NCI-H226 (cell line): ENCODE data around the gene RANBP10.

Source experiments
- DNase-seq: peaks from one replicate; pipeline ENCODE4 v3.0.0-alpha.2; 2015

RANBP10 gene

DNA sequence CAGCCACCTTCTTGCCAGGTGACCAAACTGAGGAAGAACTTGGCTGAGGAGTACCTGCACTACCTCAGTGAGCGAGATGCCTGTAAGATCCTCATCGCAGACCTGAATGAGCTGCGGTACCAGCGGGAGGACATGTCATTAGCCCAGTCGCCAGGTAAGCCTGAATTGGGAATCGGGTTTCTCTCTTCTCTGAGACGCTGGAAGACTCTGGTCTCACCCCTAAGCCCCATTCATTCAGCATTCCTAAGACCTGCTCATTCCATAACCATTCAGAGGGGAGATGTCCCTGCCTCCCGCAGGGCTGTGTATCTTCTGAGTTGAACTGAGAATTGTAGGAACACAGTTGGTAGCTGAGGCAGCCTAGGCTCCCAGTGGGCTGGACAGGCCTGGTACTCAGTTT lies 18.8 kb upstream of the RANBP10 start:
- DNase-seq, result no peak

DNA sequence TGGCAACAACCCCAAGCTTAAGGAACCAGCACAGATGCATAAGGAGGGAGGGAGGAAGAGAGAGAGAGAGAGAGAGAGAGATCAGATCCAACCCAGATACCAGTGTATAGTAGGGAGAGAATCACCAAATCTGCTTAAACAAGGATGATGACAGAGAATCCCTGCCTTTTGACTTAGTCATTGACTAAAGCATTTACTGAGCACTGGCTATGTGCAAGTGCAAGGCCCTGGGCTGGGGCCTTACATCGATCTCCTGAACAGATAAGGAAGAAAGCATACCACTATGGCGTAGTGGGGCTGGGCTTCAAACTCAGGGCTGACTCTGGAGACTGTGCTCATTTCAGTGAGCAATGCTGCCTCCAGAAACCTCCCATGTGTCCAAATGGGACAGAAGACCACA lies 16.2 kb upstream of the RANBP10 start:
- no peak for DNase-seq

GRCh38 chr16:67820608-67821259 lies 14.4 kb upstream of the RANBP10 start:
- DNase-seq, result no peak

- no peak for DNase-seq
Measured at GRCh38 chr16:67814567-67814966, 8.2 kb upstream of the RANBP10 start.

- DNase-seq, result no peak
Measured at GRCh38 chr16:67811899-67812298, 5.5 kb upstream of the RANBP10 start.

DNA sequence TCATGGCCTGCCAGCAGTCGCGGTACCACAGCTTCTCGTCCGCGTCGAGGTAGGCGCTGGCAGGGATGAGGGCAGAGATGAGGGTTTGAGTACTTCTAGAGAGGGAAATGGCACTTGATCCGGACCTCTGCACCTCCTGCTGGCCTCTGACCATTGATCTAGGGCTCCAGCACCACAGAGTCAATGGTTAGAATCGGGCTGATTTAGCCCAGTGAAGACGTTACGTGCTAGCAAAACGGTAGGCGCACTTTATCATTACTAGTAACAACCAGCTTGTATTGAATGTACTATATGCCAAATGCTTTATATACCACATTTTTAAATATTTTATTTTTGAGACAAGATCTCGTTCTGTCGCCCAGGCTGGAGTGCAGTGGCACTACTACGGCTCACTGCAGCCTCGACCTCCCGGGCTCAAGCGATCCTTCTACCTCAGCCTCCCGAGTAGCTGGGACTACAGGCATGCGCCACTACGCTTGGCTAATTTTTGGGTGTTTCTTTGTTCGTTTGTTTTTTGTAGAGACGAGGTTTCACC lies 855 bp upstream of the RANBP10 start:
- no peak for DNase-seq

- no peak for DNase-seq
Measured at GRCh38 chr16:67805718-67806427, 487 bp downstream of the RANBP10 start.

DNA sequence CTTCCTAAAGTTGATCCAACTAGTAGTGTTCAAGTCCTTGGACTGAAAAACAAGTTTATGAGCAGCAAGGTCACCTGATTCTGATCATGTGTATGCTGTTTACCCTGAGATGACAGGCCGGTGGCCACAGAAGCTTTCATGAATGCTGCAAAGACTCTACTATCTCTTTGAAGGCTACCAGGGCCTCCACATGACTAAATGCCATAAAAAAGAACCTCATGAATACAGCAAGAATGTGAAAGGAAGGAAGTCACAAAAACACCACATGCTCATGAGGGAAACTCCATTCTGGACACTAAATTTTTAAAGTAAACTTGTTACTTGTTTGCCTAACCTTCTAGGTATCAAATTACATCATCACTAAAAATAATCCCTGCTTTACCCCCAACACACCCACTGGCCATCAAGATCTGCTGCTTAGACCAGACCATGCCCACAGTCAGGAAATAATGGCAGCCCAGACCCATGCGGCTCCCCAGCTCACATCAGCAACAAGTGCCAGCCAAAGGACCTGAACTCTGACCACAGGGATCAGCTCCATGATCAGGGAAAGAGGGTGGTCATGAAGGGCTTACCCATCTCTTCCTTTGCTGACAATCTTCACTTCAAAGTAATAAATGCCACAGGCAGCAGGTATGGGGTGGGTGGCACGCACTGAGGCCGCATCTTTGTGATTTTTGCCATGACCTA lies 1.4 kb downstream of the RANBP10 start:
- DNase-seq, result no peak

DNA sequence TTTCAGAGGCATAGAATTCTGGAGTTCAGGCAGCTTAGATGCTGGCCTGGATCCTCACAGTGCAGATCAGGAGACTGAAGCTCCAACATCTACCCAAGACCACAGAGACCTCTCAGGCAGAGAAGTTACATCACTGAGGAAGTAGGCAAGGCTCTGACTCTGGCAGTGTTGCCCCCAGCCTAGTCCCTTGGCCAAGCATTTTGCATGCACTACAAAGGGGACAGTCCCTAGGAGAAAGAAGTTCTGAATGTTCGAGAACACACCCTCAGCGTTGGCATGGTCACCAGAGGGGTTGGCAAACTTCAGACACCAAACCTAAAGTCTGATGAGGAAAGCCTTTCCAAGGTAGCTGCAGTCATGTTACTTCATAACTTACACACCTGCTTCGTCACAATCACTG lies 2.5 kb downstream of the RANBP10 start:
- no peak for DNase-seq

DNA sequence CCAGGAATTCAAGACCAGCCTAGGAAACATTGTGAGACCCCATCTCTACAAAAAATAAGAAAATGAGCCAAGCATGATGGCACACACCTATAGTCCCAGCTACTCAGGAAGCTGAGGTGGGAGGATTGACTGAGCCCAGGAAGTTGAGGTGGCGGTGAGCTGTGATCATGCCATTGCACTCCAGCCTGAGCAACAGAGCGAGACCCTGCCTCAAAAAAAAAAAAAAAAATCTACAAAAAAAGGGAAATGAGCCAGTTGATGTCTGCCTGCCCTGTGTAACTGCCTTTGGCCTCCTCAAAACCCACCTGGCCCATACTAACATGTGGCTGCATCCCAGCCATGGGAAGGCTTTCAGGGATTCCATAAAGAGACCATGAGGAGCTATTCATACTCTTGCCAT lies 4.5 kb downstream of the RANBP10 start:
- DNase-seq, result no peak

GRCh38 chr16:67801241-67801640 lies 5.1 kb downstream of the RANBP10 start:
- DNase-seq, result no peak

DNA sequence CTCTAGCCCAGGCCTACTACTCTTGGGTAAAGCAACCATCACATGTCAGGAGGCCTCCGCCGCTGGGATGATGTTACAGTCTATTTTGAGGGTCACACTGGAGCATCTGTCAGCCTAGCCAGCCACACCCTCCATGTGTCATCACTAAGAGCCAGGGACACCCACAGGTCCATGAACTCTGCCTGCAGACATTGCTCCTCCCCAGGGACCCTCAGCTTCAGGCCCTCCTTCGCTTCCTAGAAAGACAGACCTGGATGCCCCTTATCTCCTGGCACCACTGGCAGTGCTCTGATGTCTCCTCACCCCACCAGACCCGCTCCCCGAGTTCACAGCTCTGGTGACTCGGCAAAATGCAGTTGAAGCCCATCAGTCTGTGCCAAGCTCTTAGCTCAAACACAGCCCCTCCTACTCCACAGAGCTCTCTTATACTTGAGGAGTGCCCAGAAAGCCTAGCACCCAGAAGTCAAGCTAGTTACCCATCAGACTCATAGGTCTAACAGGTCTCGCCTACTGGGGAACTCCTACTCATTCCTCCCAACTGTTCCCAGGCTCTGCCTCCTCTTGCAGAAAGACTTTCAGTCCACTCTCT lies 5.9 kb downstream of the RANBP10 start:
- DNase-seq, result no peak

DNA sequence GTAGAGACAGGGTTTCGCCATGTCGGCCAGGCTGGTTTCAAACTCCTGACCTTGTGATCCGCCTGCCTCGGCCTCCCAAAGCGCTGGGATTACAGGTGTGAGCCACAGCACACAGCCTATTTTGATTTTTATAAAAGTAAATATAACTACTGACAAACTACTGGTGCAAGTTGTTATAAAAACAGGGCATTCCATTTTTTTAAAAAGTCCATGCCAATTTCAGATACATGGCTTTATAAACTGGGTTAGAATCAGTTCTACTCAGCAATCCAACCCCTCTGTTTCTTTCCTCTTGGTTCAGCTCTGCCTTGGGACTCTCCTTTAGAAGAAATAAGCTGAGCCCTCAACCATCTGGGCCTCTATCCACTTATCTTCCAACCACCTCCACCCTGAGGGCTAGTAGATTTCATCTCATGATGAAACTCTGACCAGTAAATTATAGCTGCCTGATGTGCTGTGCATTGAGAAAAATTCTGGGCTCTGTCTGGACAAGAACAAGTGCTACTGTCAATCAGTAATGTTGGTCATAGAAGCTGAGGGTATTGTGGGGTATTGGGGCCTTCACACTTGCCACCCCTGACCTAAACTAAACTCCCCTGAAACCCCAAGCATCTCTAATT lies 10.2 kb downstream of the RANBP10 start:
- DNase-seq, result no peak

- DNase-seq, result no peak
Measured at GRCh38 chr16:67790071-67790470, 16.3 kb downstream of the RANBP10 start.

- no peak for DNase-seq
Measured at GRCh38 chr16:67786491-67786890, 19.9 kb downstream of the RANBP10 start.

DNA sequence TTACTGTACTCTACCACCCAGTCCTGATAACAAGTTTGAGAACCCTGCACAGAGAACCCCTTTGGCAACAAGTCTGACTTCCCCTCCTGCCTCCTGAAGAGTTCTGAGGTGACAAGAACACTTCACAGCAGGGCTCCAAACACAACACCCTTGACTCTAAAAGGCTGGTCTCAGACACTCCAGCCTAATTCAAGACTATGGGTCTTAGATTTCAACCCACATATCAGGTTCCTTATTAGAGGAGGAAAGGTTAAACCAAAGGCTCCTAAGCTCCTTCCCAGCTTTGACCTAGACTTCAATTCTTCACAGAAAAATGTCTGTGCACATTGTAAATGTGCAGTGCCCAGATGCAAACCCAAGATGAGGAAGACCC lies 23.0 kb downstream of the RANBP10 start:
- DNase-seq, result no peak

DNA sequence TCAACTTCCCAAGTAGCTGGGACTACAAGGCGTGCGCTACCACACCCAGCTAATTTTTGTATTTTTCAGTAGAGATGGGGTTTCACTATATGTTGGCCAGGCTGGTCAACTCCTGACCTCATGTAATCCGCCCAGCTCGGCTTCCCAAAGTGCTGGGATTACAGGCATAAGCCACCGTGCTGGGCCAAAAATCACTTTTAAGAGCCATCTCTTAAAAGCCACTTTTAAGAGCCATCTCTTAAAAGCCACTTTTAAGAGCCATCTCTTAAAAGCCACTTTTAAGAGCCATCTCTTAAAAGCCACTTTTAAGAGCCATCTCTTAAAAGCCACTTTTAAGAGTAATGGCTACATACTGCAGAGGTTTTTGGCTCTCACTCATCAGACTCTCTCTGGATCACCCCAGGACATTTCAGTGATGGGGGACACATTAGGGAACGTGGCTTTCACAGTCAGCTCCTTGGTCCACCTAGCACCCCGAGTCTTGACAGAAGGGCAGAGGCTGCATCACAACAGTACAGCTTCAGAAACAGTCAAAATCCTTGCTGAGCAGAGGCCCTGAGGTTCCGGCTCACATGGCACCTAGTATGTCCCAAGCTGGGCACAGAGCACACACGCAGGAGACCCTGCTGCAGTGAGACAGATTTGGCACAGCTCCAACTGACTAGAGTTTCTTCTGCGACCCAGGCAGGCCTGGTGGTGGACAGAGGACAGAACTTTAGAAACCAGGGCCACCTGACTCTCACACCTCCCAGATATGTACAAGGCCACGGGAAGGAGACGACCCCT lies 23.6 kb downstream of the RANBP10 start:
- DNase-seq, result no peak

DNA sequence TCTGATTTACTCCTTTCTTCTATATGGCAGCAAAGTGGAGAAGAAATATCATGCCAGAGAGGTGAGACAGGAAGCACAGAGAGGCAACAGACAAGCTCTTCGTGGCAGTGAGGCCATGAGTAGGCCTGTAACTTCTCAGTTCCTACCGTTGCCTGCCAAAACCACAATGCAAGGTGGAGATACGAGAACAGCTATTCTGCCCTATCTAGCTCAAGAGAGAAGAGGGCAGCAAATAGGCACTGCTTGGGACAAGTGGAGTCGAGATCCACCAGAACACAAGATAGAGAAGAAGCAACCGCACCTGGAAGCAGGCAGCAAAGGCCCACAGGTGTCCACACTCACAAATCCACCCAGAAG lies 24.8 kb downstream of the RANBP10 start:
- DNase-seq, result no peak

DNA sequence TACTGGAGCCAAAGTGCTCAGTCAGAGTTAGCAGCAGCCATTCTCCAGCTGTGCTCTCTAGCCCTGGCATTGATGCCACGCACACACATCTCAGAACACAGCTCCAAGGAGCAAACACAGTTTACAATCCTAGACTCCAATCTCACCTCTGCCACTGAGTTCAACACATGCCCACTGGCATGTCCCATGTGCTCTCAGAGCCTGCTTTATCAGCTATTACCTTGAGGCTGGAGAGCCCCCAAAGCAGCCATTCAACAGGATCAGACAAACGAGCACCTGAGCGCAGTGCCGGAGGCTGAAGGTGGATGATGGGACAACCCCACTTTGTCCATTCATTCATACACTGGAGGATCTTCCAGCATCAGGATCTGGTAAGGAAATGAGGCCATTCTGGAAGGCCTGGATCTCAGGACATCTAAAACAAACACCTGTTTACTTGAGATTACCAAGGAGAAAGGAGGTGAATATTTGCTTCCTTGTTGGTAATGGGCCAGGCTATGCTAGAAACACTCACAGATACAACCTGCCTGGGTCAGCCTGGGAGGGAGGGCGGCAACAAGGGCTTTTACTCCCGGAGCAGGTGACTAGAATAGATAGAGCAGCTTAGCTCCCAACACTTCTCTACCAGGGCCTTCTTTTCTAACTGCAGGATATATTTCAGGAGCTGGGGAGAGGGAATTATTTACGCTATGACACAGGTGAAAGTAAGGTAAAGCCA lies 25.4 kb downstream of the RANBP10 start:
- DNase-seq, result no peak

DNA sequence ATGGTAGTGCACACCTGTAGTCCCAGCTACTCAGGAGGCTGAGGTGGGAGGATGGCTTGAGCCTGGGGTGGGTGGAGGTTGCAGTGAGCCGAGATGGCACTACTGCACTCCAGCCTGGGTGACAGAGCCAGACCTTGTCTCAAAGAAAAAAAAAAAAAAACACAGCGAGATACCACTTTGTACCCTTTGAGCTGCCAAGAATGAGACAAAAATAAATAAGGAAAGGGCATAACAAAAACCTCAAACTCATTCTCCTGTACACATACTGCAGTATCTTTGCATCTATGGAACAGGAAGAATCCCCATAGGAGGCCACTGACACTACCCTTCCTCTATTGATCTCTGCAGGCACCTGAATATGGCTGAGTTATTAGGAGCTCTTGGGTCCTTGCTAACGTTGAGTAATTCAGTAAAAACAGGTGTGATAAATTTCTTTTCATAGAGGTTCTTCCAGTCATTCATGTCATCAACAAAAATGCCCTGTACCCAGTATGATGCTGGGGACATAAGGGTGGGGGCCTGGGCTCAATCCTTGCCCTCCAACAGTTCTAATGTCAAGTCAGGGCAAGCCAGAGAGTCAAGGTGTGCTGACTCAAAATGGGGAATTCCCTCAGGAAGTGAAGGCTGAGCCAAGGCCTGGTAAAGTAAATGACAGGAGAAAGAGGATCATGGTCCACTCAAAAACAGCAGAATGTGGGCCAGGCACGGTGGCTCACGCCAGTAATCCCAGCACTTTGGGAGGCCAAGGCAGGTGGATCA lies 26.9 kb downstream of the RANBP10 start:
- DNase-seq, result no peak

GRCh38 chr16:67775273-67775672 lies 31.1 kb downstream of the RANBP10 start:
- no peak for DNase-seq
